ENCODE results near the gene FARS2. TPM values are rescaled to one million over a fixed set of nuclear protein-coding genes. Genes with fewer than 3 reads are reported as not detected.

FARS2 gene
- total RNA-seq, 1 experiment from 2014 or later: 13.8 TPM

DNA sequence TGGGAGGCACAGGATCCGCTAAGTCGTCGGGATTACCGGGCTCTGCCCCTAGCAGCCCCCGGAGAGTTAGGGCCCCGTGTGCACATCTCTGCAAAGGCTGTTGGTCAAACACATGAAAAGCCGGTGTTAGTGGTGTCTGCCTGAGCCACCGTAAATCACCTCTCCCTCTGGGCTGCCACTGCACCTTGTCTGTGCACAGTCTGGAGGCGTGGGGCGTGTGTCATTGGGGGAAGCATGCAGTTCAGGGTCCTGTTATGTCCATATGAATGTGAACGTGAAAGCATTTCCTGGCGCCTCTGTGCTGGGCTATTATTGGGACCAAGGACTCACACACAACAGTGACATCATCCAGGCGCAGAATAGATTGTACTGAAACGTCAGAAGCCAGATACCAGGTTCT is 439.9 kb downstream of the FARS2 start:
- Histone ChIP-seq H3K4me3 (replicated peaks in 1 of 2; ENCODE audit: low read depth in 1 of 2, low read length in 2 of 2) (no peak overlapping the region), H3K9ac (ENCODE audit: low read length) (no peak overlapping the region), H4K20me1 (ENCODE audit: insufficient read depth) (no peaks in the 10 kb centered on the region), H3K79me2 (ENCODE audit: insufficient read depth, low read length) (no peaks in the 10 kb centered on the region), H3K27me3 (ENCODE audit: insufficient read depth, low read length) (no peaks in the 10 kb centered on the region), H3K4me2 (ENCODE audit: low read length) (no peak overlapping the region), H3K36me3 (ENCODE audit: control insufficient read depth in 1 of 2, insufficient read depth in 2 of 2, low read length in 2 of 2) (no peaks in the 10 kb centered on the region), H3K4me1 (ENCODE audit: control insufficient read depth in 1 of 2, insufficient read depth in 2 of 2, low read length in 2 of 2) (no peaks in the 10 kb centered on the region), H2AFZ (ENCODE audit: low read depth, low read length, poor library complexity, severe bottlenecking) (no peak overlapping the region), H3K9me2 (ENCODE audit: insufficient read depth) (no peaks in the 10 kb centered on the region), H3K27ac (ENCODE audit: low read depth, low read length) (no peak overlapping the region), H3K9me3 (ENCODE audit: control insufficient read depth in 1 of 2, insufficient read depth in 1 of 2, low read depth in 1 of 2, low read length in 2 of 2) (no peaks in the 10 kb centered on the region)
- CTCF ChIA-PET: no interaction called here
- intact Hi-C loops (cut with micrococcal nuclease): no loop called here
- RAD21 ChIA-PET (ENCODE audit: low non-redundant PET in 1 of 2, low total read pairs in 2 of 2, uncharacterized antibody in 2 of 2, unreplicated experiment in 2 of 2): no interaction called here
- TF ChIP-seq EZH2 (IDR thresholded peaks at IDR 0.05) (no peak), CEBPB (IDR thresholded peaks at IDR 0.05; ENCODE audit: low read depth) (no peak)
- ATAC-seq (no peak), DNase-seq (ENCODE audit: low read depth, low spot score) (no peak)
- BruUV-seq (replicated peaks): no TSS peak
- POLR2A ChIA-PET: no interaction called here

DNA sequence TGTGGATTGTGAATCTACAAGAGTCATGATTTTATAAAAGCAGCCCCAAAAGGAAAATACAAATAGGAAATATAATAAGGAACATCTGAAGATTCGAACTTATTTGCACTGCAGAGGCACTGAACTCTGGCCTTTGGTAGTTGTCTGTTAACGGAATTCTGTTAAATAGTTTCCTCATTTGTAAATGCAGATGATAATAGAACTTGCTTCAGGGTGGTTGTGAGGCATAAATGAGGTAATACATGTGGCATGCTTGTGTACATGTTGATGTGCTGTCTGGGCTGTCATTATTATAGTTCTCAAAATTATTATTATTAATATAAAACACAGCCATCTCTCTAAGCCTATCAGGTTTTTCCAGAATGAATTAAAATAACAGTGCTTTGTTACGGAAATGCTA is 443.4 kb downstream of the FARS2 start:
- Histone ChIP-seq H3K9me3 (ENCODE audit: control insufficient read depth in 1 of 2, insufficient read depth in 1 of 2, low read depth in 1 of 2, low read length in 2 of 2) (no peaks in the 10 kb centered on the region), H3K36me3 (ENCODE audit: control insufficient read depth in 1 of 2, insufficient read depth in 2 of 2, low read length in 2 of 2) (no peaks in the 10 kb centered on the region), H3K79me2 (ENCODE audit: insufficient read depth, low read length) (no peaks in the 10 kb centered on the region), H2AFZ (ENCODE audit: low read depth, low read length, poor library complexity, severe bottlenecking) (no peak overlapping the region), H3K9me2 (ENCODE audit: insufficient read depth) (no peaks in the 10 kb centered on the region), H3K4me2 (ENCODE audit: low read length) (no peak overlapping the region), H3K4me1 (ENCODE audit: control insufficient read depth in 1 of 2, insufficient read depth in 2 of 2, low read length in 2 of 2) (no peaks in the 10 kb centered on the region), H3K27me3 (ENCODE audit: insufficient read depth, low read length) (no peaks in the 10 kb centered on the region), H3K9ac (ENCODE audit: low read length) (no peak overlapping the region), H3K4me3 (replicated peaks in 1 of 2; ENCODE audit: low read depth in 1 of 2, low read length in 2 of 2) (no peak overlapping the region), H4K20me1 (ENCODE audit: insufficient read depth) (no peaks in the 10 kb centered on the region), H3K27ac (ENCODE audit: low read depth, low read length) (no peak overlapping the region)
- ATAC-seq (no peak), DNase-seq (ENCODE audit: low read depth, low spot score) (no peak)
- intact Hi-C loops (cut with micrococcal nuclease): no loop called here
- CTCF ChIA-PET: no interaction called here
- POLR2A ChIA-PET: no interaction called here
- no TSS peak for BruUV-seq (replicated peaks)
- TF ChIP-seq, protein P1, sequence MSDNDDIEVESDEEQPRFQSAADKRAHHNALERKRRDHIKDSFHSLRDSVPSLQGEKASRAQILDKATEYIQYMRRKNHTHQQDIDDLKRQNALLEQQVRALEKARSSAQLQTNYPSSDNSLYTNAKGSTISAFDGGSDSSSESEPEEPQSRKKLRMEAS (IDR thresholded peaks at IDR 0.05): no peak
- TF ChIP-seq SRF (IDR thresholded peaks at IDR 0.05; ENCODE audit: low read depth) (no peak), EZH2 (IDR thresholded peaks at IDR 0.05) (no peak), CEBPB (IDR thresholded peaks at IDR 0.05; ENCODE audit: low read depth) (no peak), SP1 (IDR thresholded peaks at IDR 0.05; ENCODE audit: low read depth) (no peak), CBX3 (IDR thresholded peaks at IDR 0.05; ENCODE audit: low read depth) (no peak)
- TF ChIP-seq, protein P2, sequence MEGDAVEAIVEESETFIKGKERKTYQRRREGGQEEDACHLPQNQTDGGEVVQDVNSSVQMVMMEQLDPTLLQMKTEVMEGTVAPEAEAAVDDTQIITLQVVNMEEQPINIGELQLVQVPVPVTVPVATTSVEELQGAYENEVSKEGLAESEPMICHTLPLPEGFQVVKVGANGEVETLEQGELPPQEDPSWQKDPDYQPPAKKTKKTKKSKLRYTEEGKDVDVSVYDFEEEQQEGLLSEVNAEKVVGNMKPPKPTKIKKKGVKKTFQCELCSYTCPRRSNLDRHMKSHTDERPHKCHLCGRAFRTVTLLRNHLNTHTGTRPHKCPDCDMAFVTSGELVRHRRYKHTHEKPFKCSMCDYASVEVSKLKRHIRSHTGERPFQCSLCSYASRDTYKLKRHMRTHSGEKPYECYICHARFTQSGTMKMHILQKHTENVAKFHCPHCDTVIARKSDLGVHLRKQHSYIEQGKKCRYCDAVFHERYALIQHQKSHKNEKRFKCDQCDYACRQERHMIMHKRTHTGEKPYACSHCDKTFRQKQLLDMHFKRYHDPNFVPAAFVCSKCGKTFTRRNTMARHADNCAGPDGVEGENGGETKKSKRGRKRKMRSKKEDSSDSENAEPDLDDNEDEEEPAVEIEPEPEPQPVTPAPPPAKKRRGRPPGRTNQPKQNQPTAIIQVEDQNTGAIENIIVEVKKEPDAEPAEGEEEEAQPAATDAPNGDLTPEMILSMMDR (IDR thresholded peaks at IDR 0.05 in 2 of 3, conservative IDR thresholded peaks at IDR 0.05 in 1 of 3; ENCODE audit: borderline replicate concordance in 1 of 3, insufficient read depth in 1 of 3, low read depth in 2 of 3, low read length in 2 of 3): no peak
- TF ChIP-seq, protein P3, sequence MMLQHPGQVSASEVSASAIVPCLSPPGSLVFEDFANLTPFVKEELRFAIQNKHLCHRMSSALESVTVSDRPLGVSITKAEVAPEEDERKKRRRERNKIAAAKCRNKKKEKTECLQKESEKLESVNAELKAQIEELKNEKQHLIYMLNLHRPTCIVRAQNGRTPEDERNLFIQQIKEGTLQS (IDR thresholded peaks at IDR 0.05): no peak
- TF ChIP-seq, protein P4, sequence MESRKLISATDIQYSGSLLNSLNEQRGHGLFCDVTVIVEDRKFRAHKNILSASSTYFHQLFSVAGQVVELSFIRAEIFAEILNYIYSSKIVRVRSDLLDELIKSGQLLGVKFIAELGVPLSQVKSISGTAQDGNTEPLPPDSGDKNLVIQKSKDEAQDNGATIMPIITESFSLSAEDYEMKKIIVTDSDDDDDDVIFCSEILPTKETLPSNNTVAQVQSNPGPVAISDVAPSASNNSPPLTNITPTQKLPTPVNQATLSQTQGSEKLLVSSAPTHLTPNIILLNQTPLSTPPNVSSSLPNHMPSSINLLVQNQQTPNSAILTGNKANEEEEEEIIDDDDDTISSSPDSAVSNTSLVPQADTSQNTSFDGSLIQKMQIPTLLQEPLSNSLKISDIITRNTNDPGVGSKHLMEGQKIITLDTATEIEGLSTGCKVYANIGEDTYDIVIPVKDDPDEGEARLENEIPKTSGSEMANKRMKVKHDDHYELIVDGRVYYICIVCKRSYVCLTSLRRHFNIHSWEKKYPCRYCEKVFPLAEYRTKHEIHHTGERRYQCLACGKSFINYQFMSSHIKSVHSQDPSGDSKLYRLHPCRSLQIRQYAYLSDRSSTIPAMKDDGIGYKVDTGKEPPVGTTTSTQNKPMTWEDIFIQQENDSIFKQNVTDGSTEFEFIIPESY (IDR thresholded peaks at IDR 0.05; ENCODE audit: extremely low read depth, insufficient replicate concordance, low read length): no peak
- RAD21 ChIA-PET (ENCODE audit: low non-redundant PET in 1 of 2, low total read pairs in 2 of 2, uncharacterized antibody in 2 of 2, unreplicated experiment in 2 of 2): no interaction called here

Measured in HCT116 (cell line).